K562 (cell line): ENCODE data around the gene ZKSCAN5. TPM values are rescaled to one million over a fixed set of nuclear protein-coding genes. Genes with fewer than 3 reads are reported as not detected.
A peak's percentile ranks its signal among the peaks of the same experiment; 100 is the strongest.

Experiments
- ATF1 ChIP-seq, 2 experiments: fragments of 450-650 bp in 1 of 2; IDR thresholded peaks; 2 replicates each; pipeline ENCODE4 v1.6.1; 2016; ENCODE audit warnings: missing compliant biosample characterization in 1 of 2, missing genetic modification characterization in 1 of 2
- MAFK ChIP-seq: IDR thresholded peaks from 2 replicates; pipeline ENCODE4 v1.6.1; 2011; ENCODE audit warnings: low read length, improper control_type of control experiment
- MGA ChIP-seq: fragments of 450-650 bp; IDR thresholded peaks from 2 replicates; pipeline ENCODE4 v1.6.1; 2016; ENCODE audit warnings: mild to moderate bottlenecking, moderate library complexity
- PKNOX1 ChIP-seq: fragments of 450-650 bp; IDR thresholded peaks from 2 replicates; pipeline ENCODE4 v1.6.1; 2016
- POLR2AphosphoS5 ChIP-seq: IDR thresholded peaks from 2 replicates; pipeline ENCODE4 v1.6.1; 2011; ENCODE audit warnings: mild to moderate bottlenecking, low read depth, low read length, moderate library complexity; ENCODE audit not compliant: control insufficient read depth, insufficient read depth
- RAD51 ChIP-seq: fragments of 450-650 bp; IDR thresholded peaks from 2 replicates; pipeline ENCODE4 v1.7.1; 2016; ENCODE audit warnings: low read depth, mild to moderate bottlenecking, borderline replicate concordance
- SMARCB1 ChIP-seq: IDR thresholded peaks from 2 replicates; pipeline ENCODE4 v1.6.1; 2011; ENCODE audit warnings: improper control_type of control experiment, low read depth; ENCODE audit not compliant: insufficient read length
- TAF1 ChIP-seq: IDR thresholded peaks from 2 replicates; pipeline ENCODE4 v1.6.1; 2011; ENCODE audit warnings: mild to moderate bottlenecking, low read length, moderate library complexity; ENCODE audit not compliant: insufficient read depth, control insufficient read depth, severe bottlenecking; ENCODE audit errors: extremely low read depth
- WHSC1 ChIP-seq: IDR thresholded peaks from one replicate; pipeline ENCODE4 v1.6.1; 2012; ENCODE audit warnings: low read length, control low read depth, inconsistent platforms
- polyA plus RNA-seq, 8 experiments: library from polyadenylated mRNA; depleted of rRNA in 4 of 8; stranded (reverse) in 5 of 8; unstranded in 3 of 8; fragments of >200 nt; fragmentation: Nextera tagmentation in 2 of 8; fragmentation: Illumina TruSeq in 1 of 8; extraction: Ambion mirVana in 2 of 8; extraction: Trizol in 1 of 8; gene quantifications; 2 replicates each; pipeline versions ENCODE4 v1.2.1 to v1.2.3, GENCODE V29; 2011 to 2014; ENCODE audit warnings: inconsistent platforms in 1 of 8, missing spikeins in 1 of 8
- total RNA-seq, 7 experiments: library from RNA; depleted of rRNA in 6 of 7; stranded (reverse); fragments of >200 nt in 6 of 7; fragmentation: Illumina TruSeq in 2 of 7; extraction: Trizol in 2 of 7; gene quantifications; 2 replicates each; pipeline versions ENCODE4 v1.2.1 to v1.2.3, GENCODE V29; 2011 to 2021; ENCODE audit warnings: low replicate concordance in 1 of 7

ZKSCAN5 gene
- total and polyA plus RNA-seq, 9 of the 15 experiments (the other 6 are each of a cell fraction or from before 2014, with no cell fraction given): 4.2 to 19.0 (median 15.0) TPM

DNA sequence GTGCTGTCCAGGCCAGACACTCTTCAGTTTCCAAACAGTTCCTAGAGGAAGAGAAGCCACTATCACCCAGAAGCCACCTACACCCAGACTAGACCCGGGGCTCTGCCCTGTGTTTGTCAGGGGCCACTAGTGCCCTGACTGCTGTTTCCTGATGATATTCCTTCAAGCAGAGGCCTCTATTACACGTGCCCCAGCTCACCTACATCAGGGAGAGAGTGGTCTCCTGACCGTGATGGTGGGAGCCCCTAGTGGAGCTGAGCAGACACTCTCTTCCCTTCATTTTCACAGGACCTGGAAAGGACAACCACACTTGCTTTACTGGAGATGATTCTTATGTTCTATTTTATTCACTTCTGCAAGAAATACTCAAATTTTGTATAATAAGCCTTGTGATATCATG is 13.6 kb upstream of the ZKSCAN5 start (continued):
- TF ChIP-seq SMARCB1: no peak
- no peak for TF ChIP-seq TAF1
- peak; percentile 31; the same call in 1 of the 2 replicates for TF ChIP-seq MGA
- TF ChIP-seq MAFK: no peak
- TF ChIP-seq ATF1 (CRISPR knock-in tag; IDR thresholded peaks at IDR 0.05): no peak
- no peak for TF ChIP-seq ATF1 (tag; IDR thresholded peaks at IDR 0.05)
- TF ChIP-seq WHSC1: no peak
- TF ChIP-seq RAD51: no peak
- TF ChIP-seq POLR2AphosphoS5: 0 out of 2 replicates have a peak, but pooled peaks have one; percentile 5
- no peak for TF ChIP-seq PKNOX1
